GF-D8 (cell line): ENCODE data around the gene TRIM14.
"Not testable (repeated sequence)": the region's sequence is repeated elsewhere in the genome, so short reads cannot be mapped to it uniquely, and the experiment has no call there.

Source experiments
- DNase-seq: peaks from one replicate; lab custom pipeline; 2025; lab: John Stamatoyannopoulos, UW

Gene TRIM14

DNA sequence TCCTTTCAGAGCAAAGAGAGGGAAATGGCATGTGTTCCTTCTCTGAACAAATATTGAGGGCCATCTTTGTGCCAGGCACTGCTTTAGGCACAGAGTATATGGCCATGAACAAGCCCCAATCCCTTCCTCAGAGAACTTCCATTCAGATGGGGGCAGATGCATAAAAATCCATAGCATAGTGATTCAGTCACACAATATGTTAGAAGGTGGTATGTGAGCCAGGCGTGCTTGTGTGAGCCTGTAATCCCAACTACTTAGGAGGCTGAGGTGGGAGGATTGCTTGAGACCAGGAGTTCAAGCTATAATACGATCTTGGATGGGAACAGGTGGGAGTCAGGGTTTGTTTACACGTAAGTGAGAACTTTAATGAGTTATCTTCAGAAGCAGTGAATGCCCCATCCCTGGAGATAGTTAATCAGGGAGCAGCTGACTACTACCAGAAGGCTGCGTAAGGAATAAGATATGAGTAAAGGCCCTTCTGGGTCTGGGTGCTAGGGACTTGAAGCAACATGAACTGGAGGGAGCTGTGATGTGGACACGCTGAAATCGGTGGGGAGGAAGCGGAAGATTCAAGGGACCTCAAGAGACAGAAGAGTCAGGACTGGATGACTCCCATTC is 35.3 kb downstream of the TRIM14 start:
- no peak for DNase-seq

DNA sequence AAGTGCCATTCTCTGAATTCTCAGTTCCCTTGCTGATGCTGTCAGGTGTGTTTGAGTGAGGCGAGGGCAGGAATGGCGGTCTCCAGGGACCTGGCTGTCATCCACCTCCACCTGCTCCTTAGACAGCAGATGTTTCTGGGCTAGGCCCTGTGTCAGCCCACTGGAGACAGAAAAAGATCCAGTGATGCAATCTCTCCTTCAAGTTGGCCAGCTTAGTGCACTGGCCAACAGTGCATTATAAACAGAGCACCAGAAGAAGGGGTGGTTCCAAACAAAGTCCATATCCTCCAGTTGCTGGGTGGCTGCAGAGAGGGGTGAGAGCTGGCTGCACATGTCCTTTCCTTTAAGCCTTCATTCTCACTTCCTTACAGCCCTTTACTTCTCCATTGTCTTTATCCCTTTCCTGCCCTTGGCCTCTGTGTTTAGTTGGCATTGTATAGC is 35.9 kb downstream of the TRIM14 start:
- no peak for DNase-seq

DNA sequence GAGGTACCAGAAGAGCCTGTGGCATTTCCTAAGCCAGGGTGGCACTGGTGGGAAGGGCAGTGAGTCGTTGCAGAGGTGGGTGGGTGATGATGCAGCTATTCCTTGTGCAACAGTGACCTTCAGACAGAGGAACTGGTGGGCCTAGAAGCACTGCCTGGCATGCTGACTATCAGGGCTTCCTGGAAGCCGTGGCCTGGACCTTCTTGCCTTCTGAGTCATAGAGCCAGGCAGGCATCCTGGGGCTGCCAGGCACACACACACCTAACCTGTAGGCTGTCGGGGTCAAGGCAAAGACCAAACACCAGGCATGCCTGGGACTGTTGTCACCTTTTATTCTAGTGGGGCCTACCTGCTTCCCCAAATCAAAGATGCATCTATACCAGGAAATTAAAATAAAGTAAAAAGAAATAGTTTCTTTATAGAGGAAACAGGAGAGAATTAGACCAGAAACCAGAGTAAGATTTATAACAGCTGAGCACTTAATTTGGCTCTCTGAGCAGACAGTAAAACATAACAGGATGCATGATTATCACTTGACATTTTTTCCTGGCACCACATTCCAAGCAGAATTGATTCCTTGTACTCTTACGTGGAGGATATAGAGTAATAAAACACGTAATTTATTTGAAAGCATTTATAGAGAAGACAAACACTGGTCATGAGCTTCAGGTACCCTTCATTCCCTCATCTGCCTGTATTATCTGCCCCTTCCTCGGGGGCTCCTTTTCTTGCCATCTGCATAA is 37.4 kb downstream of the TRIM14 start:
- no peak for DNase-seq

DNA sequence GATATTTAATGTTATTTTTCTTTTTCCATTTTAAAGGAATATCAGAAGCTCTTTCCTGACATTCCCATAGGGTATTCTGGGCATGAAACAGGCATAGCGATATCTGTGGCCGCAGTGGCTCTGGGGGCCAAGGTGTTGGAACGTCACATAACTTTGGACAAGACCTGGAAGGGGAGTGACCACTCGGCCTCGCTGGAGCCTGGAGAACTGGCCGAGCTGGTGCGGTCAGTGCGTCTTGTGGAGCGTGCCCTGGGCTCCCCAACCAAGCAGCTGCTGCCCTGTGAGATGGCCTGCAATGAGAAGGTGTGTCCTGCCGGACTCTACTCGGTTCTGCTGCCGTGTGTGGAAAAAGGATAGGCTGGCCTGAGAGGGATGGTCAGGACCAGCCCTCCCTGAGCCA is 38.2 kb downstream of the TRIM14 start:
- no peak for DNase-seq

DNA sequence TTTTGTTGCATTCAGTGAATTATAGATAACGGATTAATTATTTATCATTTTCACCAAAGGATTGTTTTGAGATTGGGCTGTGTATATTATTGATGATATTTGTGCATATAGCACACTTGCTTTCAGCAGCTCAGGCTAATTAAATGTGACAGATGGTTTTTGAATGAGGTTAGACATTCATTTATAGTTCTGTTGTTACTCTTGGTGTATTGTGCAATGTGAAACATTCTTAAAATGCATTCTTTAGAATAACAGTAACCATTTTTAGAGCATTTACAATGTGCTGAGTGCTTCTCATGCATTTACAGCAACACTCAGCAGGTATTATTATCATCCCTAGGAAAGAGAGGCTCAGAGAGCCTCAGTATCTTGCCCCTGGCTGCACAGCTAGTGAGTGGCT is 38.7 kb downstream of the TRIM14 start:
- DNase-seq: no peak

DNA sequence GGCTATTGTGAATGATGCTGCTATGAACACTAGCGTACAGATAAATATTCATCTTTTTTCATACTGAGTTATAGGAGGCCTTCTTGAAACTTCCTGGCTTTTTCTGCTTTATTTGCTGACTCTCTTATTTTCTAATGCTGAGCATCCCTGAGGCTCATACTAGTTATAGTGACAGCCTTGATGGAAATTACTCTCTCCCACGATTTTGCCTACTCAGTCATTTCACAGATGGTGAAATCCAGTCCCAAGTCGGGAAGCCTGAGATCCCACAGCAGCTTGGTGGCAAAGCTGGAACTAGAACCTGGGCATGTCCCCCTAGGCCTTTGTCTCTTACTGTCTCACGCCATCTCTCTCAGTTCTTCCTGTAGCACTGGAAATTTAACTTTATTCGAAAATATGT is 40.1 kb downstream of the TRIM14 start:
- no peak for DNase-seq

DNA sequence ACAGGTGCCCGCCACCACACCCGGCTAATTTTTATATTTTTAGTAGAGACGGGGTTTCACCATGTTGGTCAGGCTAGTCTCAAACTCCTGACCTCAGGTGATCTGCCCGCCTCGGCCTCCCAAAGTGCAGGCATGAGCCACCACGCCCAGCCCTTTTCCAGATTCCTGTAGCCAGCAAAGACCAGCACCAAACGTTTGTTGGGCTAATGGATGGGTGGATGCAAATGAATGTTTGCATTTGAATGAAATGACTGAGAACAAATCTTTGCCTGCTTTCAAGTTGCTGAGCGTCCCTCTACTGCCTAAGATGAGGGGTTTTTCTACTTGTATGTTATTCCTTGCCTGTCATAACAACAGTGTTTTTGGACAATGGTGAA is 42.5 kb downstream of the TRIM14 start:
- not testable (repeated sequence) for DNase-seq

DNA sequence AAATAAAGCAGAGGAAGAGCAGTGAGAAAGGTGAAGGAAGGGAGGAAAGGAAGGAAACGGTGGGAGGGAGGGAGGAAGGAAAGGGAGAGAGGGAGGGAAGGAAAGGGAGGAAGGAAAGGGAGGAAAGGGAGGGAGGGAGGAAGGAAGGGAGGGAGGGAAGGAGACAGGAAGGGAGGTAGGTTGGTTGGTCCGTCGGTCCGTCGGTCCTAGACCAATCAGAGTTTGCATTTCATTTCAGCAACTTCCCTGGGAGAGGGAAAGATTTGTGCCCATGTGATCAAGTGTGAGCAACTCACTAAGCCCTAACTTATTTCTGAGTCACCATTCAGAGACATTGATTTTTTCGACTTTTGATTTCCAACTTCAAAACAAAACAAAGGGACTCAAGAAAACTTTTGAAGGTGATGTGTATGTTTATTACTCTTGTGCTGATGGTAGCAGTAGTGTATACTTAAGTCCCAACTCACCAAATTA is 43.7 kb downstream of the TRIM14 start:
- DNase-seq: no peak

DNA sequence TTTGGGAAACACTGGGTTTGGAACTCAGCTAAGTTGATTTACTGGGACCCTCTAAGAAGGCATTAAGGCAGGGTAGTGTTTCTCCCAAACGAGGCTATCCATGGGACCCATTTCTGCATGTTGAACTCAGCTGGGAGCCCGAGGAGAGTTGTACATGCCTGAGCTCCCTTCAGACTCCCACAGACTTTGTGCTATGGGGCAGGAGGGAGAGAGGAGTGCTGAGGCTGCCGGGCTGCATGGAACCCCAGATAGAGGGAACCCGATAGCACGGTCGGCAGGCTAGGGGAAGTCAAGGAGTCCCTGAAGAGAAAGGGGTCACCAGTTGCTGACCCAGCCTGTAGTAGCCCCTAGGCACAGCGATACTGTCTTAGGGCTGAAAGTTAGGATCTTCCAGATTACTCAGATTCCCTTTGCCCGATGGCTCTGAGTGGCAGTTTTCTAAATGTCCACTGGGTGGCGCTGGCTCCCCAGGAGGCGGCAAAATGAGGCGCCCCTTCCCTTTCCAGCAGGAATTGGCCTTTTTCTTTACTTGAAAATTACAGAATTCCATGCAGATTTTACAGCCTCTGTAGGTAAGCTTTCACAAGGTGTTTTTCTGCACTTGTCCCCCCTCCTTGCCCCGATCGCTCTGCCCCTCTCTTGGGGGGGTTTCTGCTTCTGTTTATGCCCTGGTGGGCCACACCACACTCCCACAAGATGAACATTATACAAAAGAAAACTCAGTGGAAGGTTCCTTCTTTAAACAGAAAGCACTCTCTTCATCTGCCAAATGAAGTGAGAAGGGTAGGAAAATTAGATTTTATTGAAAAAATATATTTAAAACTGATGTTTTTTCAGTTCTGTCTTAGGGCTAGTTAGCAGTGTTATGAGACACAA is 44.7 kb downstream of the TRIM14 start:
- no peak for DNase-seq

DNA sequence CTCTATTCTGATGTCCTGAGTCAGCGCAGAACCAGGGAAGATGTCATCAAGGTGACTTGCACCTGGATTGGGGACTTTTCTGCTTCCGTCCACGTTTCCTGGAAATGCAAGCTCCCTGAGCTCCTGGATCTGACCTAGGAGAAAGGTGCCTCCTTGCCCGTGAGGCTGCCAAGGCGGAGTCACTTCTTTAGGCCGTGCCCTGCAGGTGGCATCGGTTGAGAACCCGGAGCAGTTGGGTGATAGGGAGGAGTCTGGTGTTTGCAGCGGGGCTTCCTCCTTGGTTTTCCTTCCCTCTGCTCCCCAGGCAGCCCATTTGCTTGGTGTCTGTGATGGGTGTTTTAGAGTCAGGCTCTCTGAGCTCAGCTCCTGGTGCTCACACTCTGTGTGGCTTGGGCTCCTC is 47.3 kb downstream of the TRIM14 start:
- DNase-seq: no peak

DNA sequence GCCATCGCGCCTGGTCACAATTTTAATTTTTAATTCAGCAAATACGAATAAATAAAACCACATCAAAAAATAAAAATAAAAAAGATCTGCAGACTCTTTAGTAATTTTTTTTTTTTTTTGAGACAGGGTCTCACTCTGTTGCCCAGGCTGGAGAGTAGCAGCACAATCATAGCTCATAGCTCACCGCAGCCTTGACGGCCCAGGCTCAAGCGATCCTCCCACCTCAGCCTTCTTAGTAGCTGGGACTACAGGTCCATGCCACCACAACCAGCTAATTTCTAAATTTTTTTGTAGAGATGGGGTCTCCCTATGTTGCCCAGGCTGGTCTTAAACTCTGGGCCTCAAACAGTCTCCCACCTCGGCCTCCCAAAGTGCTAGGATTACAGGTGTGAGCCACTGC is 48.3 kb downstream of the TRIM14 start:
- no peak for DNase-seq

DNA sequence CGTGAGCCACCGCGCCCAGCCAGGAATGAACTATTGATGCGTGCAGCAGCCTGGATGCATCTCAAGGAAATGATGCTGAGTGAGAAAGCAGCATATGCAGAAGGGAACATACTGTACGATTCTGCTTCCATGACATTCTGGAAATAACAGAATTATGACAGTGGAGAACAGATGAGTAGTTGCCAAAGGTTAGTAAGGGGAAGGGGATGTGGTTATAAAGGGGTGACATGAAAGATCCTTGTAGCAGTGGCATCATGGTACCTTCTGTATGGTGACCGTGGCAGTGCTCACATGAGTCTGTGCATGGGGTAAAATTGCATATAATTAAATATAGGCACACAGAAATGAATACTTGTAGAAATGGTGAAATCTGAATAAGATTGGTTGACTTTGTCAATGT is 49.5 kb downstream of the TRIM14 start:
- DNase-seq: no peak

DNA sequence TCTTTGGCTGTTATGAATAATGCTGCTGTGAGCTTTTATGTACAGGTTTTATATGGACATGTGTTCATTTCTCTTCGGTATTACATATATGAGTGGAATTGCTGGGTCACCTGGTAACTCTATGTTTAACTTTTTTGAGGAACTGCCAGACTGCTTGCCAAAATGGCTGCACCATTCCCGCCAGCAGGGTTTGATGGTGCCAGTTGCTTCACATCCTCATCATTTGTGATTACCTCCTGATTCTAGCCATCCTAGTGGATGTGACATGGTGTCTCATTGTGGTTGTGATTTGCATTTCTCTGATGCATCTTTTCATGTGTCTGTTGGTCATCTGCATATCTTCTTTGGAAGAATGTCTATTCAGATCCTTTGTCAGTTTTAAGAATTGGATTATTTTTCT is 51.8 kb downstream of the TRIM14 start:
- DNase-seq: no peak

DNA sequence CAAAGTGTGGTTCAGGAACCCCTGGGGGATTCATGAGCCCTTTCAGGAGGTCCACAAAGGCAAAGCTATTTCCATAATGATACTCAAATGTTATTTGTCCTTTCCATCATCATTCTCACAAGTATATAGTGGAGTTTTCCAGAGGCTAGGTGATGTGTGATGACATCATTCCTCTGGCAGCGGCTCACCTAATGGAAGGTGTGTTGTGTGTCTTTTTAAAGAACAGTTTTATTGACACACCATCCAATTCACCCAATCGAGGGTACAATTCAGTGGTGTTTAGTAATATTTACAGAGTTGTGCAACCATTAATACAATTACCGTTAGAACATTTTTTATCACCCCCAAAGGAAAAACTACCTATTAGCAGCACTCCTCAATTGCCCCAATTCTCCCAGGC is 52.8 kb downstream of the TRIM14 start:
- no peak for DNase-seq

DNA sequence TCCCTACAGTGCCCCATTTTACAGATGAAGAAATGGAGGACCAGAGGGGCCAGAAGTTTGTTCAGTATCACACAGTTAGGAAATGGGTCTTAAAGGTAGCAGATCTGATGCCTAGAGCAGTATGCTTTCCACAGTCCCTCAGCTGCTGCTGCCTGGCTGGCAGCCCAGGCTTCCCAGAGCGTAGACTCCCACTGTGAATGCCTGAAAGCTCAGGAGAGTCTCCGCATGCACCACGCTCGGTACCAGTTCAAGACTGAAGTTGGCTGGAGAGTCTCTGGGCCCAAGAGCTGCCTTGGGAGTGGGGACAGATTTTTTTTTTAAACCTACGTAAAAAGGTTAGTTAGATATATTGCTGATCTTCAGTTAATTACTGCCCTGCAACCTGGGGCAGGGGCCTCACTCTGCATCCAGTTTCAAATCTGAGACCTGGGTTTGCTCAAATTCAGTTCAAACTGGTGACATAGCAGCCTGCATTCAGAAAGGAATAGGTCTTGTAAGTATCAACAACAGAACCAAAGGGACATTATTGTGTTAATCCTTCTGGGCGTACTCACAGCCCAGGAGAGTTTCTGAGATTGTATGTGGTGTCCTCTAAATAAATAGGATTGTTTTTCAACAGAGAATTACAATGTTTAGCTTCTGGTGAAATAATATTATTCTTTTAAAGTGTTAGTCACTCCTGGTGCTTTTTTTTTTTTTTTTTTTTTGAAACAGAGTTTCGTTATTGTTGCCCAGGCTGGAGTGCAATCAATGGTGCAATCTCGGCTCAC is 54.2 kb downstream of the TRIM14 start:
- no peak for DNase-seq

DNA sequence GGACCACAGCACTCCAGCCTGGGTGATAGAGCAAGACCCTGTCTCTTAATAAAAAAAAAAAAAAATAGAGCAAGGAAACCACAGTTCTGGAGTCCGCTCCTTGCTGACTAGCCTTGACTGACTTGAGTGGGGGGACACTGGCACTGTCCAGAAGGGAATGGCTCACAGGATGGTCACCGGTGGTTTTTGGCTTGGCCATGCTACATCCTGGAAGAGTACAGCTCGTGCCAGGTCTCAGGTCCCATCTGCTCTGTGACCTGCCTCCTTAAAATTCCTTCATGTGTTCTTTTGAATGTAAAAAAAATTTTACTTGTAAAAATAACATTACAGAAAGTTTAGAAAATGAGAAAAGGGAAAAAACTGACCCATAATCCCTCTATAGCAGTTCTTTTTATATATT is 56.9 kb downstream of the TRIM14 start:
- DNase-seq: no peak

DNA sequence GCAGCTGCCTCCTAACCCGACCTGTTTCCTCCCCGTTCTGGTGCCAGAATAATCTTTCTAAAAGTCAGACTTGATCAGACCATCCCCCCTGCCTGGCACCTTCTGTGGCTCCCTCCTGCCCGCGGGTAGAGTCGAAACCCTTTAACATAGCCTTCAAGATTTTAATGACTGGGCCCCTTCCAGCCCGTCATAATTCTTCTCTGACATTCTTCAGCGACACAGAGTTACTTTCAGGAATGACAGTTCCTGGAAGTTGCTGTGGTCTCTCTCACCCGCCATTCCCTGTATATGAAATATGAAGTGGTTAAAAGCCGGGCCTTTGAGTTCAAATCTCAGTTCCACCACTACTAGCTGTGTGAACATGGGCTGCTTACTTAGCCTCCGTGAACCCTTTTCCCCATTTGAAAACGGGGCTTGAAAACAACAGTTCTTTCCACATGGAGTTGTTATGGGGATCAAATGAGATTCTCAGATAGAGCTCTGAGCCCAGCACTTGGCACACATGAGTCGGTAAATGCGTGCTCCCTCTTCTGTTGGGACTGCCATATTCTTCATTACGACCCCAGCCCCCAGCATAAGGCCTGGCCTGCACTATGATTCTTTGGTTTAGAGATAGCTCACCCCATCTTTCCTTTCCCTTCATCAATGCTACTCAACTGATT is 61.8 kb downstream of the TRIM14 start:
- no peak for DNase-seq

DNA sequence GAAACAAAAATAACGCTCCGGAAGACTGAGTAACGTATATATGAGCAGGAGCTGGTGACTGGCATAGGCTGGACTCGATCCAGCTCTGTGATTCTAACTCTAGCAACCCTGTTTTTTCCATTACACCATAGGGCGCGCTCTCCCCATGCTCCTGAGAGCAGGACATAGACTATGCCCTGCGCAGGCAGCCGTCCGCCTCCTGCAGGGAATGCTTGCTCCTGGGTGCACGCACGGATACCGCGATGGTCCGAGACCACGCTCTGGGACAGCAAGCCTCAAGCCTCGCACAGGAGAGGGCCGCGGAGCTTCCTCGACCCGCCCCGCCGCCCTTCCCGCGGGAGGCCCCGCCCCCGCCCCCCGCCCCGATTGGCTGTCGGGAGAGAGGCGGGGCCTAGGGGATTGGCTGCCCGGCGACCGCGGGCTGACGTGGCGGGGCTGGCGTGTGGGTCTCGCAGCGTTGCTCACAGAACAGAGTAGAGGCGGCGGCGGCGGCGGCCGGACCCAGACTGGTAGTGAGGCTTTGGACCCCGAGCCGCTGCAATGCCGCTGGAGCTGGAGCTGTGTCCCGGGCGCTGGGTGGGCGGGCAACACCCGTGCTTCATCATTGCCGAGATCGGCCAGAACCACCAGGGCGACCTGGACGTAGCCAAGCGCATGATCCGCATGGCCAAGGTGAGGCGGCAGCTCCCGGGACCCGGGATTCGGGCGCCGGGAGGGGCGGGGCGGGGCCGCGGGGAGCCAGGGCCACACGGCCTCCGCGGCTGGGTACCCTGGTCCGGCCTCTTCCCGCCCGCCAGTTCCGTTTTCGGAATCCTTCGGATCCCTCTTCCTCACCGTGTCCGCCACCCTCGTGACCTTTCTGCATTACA is 62.5 kb downstream of the TRIM14 start, which contains the start of gene NANS:
Gene NANS, plus strand, starts transcription at position 464 of the 869 bp plus-strand sequence. Its CDS starts 77 bp downstream, at position 541.
- DNase-seq: peak; percentile 83

DNA sequence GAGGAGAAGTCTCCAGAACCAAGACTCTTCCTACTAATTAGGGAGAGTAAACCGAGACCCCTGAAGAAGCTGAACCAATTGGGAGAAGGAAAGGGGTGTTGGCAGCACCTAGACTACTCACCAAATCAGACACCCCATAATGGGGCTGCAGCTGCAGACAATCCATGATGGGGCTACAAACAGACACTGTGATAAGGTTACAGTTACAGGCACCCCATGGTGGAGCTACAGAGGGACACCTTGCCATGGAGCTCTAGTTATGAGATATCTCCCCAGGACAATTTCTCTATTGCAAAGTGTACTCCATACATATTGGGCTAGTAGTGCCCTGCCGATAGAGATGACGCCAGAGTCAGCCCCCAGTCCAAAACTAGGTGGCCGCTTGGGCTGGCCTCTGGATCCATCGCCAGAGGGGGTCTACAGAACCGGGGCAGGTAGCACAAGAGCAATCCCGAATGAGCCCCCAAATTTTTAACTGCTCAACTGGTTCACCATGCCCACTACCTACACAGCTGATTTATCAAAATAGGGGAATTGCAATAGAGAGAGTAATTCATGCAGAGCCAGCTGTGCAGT is 64.6 kb downstream of the TRIM14 start:
- DNase-seq: no peak

DNA sequence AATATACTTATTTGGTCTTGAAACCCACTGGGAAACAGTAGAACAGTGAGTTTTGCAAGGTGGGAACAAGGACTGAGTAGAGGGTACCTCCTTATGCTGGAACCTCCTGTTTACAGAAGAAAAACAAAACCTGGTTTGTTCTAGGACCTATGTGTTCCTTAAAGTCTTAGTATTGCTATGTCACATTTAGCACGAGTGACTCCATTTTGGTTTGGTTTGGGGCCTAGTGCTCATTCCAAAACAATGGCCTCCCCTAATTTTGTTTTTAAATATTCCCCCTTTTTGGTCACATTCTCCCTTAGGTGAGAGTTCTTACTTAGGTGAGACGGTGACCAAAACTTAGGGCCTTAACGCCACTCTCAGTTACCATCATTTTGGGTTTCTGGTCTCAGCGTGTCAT is 68.7 kb downstream of the TRIM14 start:
- no peak for DNase-seq
